GM18499 (cell line): ENCODE data around the gene RTL1.

Experiments used
- ATAC-seq: cut with Tn5 transposase; IDR thresholded peaks from one replicate; pipeline ENCODE4 v1.9.1; 2021; ENCODE audit warnings: moderate number of reproducible peaks; ENCODE audit not compliant: insufficient read depth, unreplicated experiment

Gene RTL1

DNA sequence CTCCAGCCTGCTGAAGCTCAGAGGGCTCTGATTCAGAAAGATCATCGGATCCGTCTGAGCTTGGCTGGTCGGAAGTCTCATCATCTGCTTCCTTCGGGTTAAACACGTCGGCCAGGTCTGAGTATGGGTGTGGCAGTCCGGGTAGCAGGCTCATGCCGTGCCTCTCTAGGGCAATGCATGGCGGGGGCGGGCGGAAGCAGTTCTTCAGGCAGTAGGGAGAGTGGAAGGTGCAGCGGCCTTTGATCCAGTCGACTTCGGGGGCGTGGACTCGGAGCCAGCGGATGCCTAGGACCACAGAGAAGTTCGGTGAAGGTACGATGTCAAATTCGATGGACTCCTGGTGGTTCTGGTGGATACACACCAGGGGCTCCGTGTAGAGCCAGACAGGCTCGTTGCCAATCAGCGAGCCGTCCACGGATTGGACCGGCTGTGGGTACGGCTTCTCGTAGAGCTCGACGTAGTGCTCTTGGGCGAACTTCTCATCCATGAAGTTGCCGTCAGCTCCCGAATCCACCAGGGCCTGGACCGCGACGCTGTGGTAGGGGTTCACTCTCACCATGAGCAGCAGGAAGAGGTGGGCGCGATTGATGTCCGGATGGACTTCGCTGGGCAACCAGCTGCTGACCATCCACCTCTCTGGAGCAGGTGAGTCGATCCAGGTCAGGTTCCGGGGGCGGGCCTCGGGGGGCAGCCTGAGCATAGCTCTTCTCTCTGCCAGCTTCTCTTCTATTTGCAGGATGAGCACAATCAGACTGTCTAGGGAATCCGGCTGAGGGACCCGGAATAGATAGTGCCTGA is 20.3 kb downstream of the RTL1 start:
- no peak for ATAC-seq

DNA sequence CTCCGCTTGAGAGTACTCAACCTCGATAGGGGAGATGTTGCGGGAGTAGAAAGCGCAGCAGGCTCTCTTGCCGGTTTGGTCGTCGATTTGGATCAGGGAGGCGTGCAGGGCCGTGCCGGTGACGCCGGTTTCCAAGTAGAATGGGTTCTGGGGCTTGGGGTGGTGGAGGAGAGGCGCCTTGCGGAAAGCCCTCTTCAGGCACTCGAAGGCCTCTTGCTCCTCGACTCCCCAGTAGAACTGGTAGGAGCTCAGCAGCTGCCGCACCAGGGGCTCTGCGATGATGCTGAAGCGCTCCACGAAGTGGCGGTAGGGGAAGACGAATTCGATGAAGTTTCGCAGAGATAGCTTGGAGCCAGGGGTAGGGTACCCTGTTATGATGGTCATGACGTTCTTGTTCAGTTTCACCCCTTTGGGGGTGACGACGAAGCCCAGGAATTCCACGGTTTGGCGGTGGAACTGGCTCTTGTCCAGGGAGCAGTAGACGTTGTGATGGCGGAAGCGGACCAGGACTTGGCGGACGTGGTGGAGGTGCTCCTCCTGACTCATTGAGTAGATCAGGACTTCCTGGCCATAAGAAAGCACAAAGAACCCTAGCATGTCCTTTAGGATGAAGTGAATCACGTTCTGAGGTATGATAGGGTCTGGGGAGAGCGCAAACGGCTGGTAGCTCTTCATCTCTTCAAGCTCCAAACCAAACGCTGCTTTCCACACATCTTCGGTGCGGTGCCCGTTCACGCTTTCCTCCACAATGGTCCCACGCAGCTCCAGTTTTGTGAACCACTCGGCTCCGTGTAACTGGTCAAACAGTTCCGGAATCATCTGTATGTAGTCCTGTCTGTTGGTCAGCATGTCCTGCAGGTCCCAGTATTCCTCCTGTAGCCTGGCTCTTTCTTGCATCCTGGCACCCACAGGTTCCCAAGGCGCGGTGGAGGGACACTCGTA is 21.2 kb downstream of the RTL1 start:
- ATAC-seq: no peak

DNA sequence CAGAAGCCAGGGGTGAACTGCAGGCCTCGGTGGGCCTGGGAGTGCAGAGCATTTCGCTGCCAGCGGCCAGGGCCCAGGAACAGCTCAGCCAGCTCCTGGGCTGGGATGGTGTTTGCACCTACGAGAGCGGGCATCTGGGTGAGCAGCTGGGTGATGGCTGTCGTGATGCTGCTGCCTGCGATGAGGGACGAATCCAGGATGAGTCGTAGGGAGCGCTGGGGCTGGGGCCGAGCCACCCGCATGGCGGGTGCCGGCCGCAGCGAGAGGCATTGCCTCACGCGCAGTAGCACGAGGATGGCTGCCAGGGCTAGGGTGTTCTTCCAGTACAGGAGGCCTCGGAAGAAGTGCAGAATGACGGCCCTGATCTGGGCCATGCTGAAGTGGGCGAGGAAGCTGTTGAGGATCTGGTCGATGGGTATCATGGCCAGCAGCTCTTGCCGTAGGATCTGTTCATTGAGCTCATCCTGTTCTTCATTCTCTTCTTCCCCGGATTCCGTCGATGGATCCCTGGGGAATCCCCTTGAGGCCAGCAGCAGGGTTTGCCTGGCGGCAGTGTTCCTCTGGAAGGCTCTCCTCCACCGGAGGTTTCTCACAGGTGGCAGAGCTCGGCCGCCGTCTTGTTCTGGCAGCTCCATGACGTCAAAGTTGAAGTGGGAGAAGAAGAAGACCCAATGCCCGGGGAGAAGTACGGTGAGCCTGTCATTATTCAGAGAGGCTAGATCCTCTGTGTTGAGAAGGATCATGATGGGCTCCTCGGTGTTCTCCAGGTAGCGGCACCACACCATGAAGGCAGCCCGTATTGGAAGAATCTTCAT is 22.1 kb downstream of the RTL1 start:
- ATAC-seq: no peak

DNA sequence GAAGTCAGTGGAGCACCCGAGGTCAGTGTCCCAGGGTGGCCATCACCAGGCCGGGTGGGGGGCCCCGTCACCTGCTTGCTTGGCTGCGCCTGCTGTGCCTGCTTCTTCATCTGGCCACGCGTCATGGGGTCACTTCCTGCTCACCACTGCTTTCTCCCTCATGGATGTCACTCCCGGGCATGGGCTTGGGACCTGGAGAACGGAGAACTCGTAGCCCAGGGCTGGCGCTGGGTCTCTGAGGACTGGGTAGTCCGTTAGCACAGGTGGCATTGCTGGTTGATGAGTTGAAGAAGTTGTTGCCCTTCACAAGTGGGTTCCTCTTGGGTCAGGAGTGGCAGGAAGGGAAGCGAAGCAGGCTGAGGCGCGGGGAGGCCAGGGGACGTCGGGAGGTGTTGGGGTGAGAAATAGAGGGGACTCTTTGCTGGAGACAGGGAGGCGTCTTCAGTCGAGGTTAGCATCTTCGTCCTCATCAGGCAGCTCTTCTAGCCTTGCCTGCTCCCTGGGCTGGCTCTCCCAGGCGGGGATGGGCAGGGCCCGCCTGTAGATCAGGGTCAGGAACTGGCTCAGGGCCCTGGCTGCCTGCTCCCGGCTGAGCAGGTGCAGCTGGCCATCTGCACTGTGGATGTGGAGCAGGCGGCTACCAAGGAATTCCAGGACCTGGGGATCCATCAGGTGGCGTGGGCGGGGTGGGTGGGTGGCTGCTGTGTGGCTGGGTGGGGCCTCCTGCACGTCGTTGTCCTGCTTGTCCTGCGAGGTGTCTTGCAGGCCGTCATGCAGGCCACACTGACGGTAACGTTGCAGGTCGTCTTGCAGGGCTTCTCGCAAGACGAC is 23.0 kb downstream of the RTL1 start:
- no peak for ATAC-seq

DNA sequence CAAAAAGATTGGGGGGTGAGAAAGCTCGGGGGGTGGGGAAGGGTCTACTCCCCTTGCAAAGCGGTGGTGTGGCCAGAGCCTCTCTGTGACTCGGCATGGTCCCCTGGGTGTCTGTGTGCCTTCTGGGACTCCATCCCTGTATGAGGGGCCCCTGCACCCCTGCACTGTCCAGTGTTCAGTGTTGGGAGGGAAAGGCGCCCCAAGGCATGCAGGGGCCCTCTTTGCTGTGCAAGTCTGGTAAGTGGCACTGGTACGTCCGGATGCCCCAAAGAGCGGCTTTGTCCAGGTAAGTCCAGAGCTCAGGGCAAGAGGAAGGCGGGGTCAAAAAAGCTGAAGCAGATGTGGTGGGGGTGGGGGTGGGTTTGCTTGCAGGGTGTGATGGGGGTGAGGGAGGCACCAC is 23.7 kb downstream of the RTL1 start:
- no peak for ATAC-seq

DNA sequence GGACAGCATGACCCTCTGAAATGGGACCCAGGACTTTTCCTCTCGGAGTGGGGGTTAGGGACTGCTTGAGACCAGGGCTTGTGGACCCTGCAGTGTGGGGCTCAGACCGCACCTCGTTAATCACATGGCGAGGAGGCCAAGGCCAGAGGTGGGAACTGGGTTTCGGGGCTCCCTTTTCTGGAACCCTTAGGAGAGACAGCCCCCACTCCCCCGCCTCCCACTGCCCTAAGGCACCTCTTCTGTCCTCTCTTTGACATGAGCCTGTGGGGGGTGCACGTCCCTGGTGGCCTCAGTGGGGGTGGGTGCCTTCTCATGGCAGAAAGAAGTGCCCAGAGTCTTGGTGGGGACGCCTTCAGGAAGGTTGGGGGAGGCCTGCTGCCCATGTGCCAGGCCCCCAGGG is 24.3 kb downstream of the RTL1 start:
- no peak for ATAC-seq

DNA sequence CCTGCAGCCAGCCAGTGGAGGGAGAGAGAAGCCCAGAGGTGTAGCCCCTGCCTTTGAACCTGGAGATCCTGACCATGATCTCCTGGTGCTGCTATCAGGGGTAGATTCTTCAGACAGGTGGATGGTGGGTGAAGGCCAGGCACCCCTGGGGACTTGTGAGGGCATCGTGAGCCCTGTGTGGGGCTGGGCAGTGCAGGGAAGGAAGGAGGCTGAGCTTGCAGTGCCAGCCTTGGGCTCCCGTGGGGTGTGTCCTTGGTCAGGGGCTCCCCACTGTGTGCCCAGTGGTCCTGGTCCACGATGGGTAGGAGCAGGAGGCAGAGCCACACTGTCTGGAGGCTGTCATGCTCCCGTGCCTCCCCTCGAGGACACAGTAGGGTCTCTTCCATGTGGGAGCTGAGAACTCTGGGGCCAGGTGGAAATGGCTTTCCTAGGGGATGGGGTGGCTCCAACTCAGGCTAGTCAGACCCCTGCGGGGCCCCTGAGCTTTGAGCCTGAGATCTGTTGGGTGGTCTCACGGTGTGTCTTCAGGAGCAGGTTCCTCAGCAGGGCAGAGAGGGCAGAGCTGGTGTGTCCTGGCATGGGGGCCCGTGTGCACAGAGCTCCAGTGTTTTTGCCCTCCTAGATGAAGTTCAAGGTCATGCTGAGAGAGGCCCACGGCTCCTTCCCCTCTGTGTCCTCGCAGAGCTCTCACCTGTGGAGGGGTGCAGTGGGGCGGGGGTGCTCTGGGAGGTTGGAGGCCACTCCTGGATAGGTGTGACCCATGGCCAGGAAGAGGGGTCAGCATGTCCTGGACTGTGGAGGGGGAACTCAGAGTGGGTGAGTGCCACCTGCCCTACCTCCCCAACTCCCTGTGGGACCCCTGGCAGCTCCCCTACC is 25.0 kb downstream of the RTL1 start:
- ATAC-seq: no peak

DNA sequence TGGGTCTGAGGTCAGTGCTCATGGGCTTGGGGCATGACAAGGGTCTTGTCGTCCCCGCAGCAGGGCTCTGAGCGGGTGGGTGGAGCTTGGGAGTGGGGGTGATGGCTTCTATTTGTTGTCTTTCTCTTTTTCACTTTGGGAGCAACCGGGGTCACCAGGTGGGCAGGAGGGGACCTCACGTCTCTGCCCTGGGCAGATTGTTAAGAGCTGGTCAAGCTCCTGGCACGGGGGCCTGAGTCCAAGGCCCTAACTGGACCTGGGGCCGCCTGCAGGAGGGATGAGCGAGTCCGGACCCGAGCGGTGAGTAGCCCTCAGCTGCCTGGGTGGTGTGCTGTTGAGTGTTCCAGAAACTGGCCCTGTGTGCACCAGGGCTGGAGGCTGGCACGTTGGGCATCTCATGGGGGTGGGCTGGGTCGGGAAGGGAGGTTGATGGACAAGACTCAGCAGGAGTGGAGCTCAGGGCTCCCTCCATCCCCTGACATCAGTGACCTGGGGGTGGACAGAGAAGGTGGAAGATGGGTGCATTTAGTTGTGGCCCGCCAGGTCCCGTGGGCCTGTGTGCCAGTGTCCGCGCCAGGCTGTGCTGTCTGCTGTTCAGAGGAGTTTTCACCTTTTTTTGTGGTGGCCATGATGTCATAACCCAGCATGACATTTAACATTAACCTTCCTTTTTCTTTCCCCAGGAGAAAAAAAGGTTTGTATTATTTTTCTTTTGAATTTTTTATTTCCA is 27.5 kb downstream of the RTL1 start:
- no peak for ATAC-seq

DNA sequence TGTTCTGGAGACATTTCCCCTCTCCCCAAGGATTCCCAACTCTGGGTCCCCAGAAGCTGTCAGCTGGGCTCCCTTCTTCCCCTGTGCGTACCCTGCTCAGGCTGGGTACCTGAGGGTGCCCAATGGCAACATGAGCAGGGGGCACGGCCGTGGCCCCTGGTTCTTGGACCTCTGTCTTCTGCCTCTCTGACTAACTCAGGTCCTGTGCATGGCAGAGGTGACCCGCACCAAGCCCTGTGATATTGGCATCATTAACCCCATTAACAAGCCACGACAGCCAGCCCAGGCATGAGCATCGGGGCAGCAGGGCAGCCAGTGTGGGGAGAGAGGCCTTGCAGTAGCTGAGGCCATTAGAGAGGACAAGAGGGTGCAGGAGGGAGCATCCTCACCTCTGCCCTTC is 28.4 kb downstream of the RTL1 start:
- no peak for ATAC-seq

DNA sequence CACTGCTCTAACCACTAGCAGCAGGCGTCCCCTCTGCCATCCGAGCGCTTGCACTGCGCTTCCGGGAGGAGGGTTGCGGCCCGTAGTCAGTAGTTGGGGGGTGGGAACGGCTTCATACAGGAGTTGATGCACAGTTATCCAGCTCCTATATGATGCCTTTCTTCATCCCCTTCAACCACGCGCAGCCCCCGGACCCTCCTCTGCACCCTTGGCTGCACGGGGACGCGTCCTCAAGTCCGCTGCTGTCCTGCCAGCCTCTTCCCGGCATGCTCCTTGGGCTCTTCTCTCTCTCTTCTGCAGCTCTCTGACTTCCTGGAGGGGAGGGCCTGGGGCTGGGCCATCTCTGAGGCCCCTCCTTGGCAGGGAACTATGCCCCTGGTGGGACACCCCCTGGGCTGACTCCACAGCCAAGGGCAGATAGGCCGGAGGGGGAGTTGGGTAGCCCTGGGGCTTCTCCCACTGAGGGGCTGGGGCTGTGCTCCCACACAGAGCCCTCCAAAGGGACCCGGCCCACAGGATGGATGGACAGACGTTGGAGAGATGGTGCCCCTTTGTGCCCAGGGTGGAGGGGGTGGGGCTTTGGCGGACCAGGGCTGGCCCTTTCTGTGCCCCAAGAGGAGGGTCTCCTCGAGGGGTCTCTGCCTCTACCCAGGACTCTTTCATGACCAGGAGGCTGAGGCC is 29.0 kb downstream of the RTL1 start:
- ATAC-seq: no peak

DNA sequence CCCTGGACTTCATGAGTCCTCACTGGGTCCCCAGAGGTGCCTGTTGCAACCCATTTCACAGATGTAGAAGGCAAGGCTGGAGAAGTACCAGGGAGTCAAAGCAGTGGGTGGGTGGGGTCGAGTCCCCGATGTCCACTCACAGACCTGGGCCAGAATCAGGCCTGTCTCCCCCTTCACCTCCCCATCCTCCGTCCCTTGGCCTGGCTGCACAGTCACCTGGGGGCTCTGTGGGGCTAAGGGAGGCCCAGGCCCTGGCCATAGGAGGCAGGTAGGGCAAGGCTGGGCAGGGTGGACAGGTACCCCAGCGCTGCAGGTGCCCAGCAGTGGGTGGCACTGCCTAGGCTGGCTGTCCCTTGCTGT is 29.5 kb downstream of the RTL1 start:
- ATAC-seq: no peak

DNA sequence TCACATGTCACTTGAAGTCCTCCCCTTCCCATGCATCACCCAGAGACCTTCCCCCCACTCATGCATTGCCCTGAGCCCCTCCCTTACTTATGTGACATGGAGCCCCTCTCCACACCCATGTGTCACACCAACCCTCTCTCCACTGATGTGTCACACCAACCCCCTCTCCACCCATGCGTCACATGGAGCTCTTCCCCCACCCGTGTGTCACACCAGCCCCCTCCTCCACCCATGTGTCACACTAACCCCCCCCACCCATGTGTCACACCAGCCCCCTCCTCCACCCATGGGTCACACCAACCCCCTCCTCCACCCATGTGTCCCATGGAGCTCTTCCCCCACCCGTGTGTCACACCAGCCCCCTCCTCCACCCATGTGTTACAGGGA is 30.4 kb downstream of the RTL1 start:
- no peak for ATAC-seq

DNA sequence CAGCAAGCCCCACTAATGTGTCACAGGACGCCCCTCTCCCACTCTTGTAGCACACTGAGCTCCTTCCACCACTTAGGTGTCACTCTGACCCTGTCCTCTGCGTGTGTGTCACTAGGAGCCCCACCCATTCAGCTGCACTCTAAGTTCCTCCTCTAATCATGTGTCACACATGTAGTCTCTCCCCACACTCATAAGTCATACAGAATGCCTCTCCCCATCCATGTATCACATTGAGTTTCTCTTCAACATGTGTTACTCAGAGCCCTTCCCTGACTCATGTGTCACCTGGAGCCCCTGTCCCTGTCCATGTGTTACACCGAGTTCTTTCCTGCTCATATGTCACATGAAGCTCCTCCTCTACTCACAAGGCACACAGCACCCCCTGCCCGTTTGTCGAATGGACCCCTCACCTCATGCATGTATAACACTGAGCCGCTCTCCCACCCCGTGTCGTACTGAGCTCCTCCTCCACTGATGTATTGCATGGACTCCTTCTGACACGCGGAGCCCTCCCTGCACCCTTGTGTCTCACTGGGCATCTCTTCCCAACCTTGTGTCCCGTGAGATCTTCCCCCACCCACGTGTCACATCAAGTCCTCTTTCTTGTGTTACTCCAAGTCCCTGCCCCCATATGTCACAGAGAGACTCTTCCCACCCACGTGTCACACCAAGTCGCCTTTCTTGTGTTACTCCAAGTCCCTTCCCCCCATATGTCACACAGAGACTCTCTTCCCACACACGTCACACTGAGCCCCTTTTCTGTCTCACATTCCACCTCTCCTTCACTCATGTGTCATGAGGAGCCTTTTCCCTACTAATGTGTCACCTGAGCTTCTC is 31.0 kb downstream of the RTL1 start:
- no peak for ATAC-seq

DNA sequence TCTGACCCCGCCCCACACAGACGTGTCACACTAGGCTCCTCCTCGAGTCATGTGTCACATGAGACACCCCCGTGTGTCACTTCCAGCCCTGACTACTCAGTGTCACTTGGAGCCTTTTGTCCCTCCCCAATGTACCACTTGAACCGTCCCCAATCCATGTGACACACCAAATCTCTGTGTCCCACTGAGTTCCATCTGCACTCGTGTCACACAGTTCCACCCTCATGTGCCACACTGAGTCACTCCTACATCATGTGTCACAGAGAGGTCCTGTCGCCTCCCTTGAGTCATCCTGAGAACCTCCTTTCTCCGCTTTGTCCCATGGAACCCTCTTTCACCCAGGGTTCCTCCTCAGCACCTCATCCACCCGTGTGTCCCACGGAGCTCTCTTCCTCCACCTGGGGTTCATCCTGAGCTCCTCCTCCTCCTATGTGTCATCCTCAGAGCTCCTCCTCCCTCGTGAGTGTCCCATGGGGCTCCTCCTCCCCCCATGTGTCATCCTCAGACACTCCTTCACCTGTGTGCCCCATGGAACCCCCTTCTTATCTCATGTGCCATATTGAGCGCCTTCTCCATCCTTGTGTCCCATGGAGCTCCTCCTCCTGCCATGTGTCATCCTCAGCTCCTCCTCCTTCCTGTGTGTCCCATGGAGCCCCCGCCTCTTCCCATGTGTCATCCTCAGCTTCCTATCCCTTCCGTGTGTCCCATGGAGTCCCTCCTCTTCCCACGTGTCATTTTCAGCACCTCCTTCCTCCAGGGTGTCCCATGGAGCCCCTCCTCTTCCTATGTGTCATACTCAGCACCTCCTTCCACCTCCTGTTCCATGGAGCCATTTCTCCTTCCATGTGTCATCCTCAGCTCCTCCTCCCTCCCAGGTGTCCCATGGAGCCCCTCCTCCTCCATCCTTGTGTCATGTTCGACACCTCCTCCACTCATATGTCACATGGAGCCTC is 32.0 kb downstream of the RTL1 start:
- ATAC-seq: no peak

DNA sequence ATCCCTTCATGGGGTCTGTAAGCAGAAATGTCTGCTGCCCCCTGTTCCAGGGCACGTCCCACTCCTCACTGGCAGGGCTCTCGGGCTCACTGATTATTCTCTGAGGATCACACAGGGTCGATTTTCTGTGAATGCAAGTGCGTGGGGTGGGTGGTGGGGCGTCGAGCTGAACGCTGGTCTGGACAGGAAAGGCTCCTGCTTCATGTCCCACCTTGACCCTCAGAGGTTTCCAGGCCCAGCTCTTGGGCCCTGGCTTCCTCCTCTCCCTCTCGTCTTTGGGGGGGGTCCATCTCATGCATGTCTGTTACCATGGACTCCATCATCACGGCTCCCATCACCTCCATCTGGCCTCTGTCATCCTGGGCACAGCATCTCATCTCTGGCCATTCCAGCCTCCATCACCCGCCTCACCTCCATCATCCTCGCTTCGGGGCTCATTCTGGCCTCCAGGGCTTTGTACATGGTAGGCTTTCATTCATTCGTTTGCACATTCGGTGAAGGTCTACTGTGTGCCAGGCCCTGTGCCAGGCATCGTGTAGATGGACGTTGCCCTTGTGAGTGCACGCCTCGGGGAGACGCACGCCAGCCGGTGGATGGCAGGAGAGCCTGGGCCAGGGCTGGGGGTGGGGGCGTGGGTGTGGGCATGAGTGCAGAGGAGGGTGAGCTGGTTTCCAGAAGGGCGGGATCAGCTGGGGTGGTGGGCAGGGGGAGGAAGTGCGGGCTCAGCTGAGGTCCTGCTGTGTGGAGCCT is 34.7 kb downstream of the RTL1 start:
- ATAC-seq: no peak
